HG03354 (cell line): ENCODE data around the gene DDX39B.
"Not testable (repeated sequence)": the region's sequence is repeated elsewhere in the genome, so short reads cannot be mapped to it uniquely, and the experiment has no call there.

Source experiments
- ATAC-seq: cut with Tn5 transposase; IDR thresholded peaks from one replicate; pipeline ENCODE4 v1.9.1; 2021; ENCODE audit warnings: mild to moderate bottlenecking; ENCODE audit not compliant: unreplicated experiment, poor library complexity, severe bottlenecking

Gene DDX39B

DNA sequence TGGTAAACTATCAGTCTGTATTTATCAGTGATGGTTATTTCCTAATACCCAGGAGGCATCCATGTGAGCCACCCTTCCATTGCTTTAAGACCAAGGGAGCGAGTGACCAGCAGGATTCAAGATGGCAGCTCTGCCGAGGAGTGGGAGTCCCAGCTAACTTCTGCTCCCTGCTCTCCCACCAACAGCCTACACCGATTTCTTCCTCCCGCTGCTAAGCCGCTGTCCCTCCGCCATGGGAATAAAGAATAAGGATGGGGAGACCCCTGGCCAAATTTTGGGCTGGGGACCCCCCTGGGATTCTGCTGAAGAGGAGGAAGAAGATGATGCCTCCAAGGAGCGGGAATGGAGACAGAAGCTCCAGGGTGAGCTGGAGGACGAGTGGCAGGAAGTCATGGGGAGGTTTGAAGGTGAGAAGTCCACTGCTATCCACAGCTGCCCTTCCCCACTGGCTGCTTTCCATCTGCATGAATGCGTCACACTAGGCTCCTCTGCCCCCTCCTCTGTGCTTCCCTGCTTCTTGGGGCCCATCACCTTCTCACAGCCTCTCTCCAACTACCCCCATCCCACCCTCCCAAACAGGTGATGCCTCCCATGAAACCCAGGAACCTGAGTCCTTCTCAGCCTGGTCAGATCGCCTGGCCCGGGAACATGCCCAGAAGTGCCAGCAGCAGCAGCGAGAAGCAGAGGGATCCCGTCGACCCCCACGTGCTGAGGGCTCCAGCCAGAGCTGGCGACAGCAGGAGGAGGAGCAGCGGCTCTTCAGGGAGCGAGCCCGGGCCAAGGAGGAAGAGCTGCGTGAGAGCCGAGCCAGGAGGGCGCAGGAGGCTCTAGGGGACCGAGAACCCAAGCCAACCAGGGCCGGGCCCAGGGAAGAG lies 15.9 kb upstream of the DDX39B start:
- no peak for ATAC-seq

GRCh38 chr6:31556307-31556706 lies 14.5 kb upstream of the DDX39B start:
- no peak for ATAC-seq

DNA sequence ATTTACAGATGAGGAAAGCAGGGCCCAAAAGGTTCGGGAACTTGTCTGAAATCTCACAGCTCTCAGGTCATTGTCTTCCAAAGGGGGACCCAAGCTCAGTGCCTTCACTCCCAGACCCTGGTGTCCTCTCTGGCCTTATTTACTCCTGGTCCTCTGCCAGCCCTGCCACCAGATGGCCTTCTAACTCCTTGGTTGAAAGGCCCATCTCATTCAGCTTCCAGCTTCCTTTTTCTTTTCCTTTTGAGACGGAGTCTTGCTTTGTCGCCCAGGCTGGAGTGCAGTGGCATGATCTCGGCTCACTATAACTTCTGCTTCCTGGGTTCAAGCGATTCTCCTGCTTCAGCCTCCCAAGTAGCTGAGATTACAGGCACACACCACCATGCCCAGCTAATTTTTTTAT lies 9.6 kb upstream of the DDX39B start:
- not testable (repeated sequence) for ATAC-seq

DNA sequence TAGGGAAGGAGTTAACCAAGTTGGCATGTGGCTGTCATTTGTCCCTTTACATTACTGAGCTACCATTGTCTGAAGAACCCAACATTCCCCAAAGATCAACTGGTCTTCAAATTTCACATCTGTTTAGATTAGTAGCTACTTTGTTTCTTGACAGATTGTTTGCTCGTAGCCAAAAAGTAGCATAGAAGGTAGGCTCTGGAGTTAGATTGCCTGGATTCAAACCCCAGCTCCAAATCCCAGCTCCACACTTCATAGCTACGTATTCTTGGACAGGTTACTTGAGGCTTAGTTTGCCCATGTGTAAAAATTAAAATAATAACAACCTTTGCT lies 6.7 kb upstream of the DDX39B start:
- no peak for ATAC-seq

DNA sequence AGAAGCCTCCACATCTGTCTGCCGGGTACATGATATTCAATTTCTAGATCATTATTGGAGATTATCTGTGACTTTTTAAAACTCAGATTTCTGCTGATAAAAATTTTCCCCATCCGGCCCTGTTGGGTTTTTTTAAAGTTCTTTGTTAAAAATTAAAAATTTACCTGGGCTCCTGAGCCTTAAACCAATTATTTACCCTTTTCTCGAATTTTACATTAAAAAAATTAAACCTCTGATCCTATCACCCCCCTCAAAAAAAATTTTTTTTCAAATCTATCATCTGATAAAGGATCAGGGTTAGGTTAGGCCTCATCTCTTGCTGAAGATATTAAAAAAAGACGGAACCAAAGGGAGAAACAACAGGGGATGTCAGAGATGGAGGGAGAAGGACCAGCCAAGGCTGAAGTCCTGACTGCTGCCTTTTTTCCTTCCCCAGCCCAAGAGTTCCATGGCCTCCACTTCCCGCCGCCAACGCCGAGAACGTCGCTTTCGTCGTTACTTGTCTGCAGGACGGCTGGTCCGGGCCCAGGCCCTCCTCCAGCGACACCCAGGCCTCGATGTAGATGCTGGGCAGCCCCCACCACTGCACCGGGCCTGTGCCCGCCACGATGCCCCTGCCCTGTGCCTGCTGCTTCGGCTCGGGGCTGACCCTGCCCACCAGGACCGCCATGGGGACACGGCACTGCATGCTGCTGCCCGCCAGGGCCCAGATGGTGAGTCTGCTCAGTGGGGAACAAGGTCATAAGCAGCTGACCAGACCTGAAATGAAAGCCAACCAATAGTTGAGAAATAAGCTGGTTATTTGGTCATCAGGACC lies 6.1 kb upstream of the DDX39B start:
- ATAC-seq, result no peak

DNA sequence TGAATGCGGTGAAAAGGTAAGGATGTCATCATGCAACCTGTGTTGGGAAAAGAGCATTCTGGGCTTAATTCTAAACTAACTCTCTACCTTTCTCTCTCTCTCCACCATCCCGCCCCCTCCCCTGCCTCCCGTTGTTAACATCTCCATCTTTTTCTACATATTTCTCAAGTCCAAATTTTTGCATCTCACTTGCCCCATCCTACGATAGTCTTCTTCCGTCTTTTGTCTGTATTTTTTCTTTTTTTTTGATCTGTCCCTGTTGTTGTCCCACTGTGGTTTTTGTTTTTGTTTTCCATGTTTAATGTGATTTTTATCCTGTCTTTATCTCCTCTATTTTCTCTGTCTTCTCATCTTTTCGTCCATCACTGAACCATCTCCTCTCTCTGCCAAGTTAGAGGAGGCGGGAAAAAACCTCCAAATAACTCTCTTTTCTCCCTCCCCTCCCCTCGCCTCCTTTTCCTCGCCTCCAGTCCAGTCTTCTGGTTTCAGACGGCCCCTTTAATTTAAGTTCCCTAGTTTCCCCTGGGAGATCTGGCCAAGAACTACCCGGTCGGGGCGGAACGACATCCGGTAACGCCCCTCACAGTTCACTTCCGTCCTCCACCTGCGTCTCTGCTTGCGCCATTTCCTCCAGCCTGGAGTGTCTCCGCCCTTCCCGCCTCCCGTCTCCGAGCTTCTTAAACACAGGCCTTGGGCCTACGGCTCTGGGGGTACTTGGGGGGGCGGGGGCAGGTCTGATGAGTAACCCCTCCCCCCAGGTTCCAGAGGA lies 5.3 kb upstream of the DDX39B start, which contains the start of gene NFKBIL1:
Gene NFKBIL1, plus strand, starts transcription at position 651 of the 769 bp plus-strand sequence. Its CDS starts 87 bp downstream, at position 738.
- ATAC-seq, result peak; percentile 71

DNA sequence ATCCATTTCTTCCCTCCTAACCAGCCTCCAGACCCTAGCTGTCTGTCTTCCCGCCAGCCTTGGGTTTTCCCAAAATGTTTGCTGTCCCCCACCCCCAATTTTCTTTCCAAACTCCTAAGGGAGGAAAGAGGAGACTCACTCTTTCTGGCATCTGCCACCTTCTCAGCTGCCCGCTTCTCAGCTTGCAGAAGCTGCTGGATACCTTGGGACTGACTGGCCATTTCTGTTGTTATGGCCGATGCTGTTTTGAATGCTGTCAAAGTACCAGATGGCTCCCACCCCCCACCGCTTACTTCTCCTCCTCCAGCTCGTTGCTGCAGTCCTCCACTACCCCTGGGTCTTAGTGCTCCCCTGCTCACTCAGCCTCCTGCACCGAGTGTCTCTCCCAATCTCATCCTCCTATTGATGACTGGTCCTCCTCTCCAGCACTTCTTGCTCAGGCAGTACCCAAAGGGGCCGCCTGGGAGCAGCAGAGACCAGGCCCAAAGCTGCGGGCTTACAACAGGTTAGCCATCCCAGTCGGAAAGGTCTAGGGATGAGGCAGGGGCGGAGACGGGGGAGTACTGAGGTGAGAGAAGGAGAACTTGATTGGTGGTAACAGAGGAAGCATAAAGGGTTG lies 4.6 kb upstream of the DDX39B start, which contains the start of gene ATP6V1G2:
Gene ATP6V1G2, minus strand, starts transcription at position 270 of the 619 bp plus-strand sequence. Its CDS starts 49 bp downstream, at position 221.
- peak; percentile 53 for ATAC-seq

GRCh38 chr6:31545291-31545690 lies 3.5 kb upstream of the DDX39B start:
- ATAC-seq, result no peak

- no peak for ATAC-seq
These were observed 2.9 kb upstream of the DDX39B start for GRCh38 chr6:31544676-31545075.

GRCh38 chr6:31543639-31544038 lies 1.8 kb upstream of the DDX39B start:
- ATAC-seq, result no peak

GRCh38 chr6:31541059-31541657 lies 645 bp downstream of the DDX39B start:
- peak; percentile 21 for ATAC-seq

DNA sequence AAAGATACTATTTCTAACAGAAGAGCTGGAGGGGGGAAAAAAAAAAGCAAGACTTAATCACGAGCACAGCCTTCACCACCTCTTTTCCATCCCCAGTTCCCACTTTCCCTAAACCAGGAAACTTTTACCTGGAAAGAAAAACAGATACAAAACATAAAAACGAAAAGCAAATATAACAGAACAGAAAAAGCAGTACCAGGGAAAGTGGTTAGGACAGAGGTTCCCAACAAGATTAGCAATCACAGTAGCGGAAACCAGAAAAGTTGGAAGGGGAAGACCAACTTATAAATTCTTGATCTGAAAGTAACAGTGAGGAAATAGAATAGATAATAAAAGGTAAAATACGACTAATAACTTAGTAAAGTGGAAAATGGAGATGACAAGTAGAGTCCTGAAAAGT lies 1.2 kb downstream of the DDX39B start:
- no peak for ATAC-seq

DNA sequence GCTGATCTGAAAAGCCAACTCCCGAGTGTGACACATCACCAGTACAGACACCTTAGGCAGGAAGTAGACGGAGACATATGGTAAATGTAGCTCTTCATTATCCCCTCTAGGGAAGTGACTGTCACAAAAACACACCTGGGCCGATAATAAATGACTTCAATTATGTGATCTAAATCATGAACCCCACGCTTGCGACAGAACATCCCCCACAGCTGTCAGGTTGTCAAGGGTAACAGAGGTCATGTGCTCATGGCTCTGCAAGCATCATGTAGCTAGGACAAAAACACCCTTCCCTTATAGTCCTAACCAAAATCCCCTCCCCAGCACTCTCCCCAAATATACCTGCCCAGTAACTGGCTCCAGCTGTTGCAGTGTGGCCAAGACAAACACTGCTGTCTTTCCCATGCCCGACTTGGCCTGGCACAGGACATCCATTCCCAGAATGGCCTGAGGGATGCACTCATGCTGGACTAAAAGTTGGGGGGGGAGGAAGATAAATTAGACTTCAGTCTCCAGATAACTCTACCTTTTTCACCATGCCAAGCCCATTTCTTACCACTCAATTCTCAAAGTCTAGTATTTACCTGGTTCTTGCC lies 2.9 kb downstream of the DDX39B start:
- ATAC-seq, result no peak

GRCh38 chr6:31535538-31536324 lies 6.1 kb downstream of the DDX39B start:
- ATAC-seq, result no peak

DNA sequence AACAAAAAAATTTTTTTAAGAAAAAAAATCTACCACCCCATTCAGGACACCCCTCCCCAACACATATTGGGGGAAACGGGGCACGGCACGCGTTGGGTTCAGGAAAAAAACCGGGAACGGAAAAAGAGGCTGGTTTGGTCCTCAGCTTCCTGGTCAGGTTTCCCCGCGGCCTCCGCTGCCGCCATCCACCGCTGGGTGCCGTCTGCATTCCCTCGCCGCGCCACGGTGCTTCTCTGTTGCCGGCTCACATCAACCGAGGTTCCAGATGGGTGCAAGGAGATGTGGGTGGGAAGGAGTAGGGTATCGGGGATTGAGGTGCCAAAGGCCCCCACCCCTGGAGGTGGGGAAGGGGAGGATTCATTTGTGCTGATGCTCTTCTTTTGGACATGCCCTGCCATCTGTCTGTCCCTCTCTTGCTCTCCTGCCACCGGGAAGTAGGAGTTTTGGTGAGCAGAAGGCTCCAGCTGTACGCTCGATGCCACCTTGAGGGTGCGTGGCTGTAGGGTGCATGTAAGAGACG lies 7.2 kb downstream of the DDX39B start:
- ATAC-seq, result no peak

- ATAC-seq, result no peak
These were observed 7.8 kb downstream of the DDX39B start for GRCh38 chr6:31534011-31534410.

- ATAC-seq, result no peak
These were observed 8.4 kb downstream of the DDX39B start for GRCh38 chr6:31533455-31533841.
